HCT116 (cell line): ENCODE results near the gene RAPGEF1. TPM values are rescaled to one million over a fixed set of nuclear protein-coding genes. Genes with fewer than 3 reads are reported as not detected.
A peak's percentile ranks its signal among the peaks of the same experiment; 100 is the strongest.

Experiments used
- ATAC-seq: fragments of 200-7000 bp; cut with Tn5 transposase; 2 replicates; pipeline ENCODE4 v1.9.1; 2020; ENCODE audit warnings: mild to moderate bottlenecking, moderate library complexity
- BruUV-seq: library from RNA; stranded (reverse); fragments of 400-500 nt; replicated peaks from 2 replicates; lab custom pipeline; 2021; lab: Mats Ljungman, UMichigan
- CTCF ChIA-PET: fragments of 300-600 bp; sonication (Branson Sonifier 250); formaldehyde crosslinking; loops from one replicate; lab custom pipeline; 2021; ENCODE audit warnings: antibody characterized with exemption; lab: Charles Lee
- POLR2A ChIA-PET: fragments of 300-600, 350-600 bp; sonication (Branson Sonifier 250); formaldehyde crosslinking; loops from one replicate; lab custom pipeline; 2021; ENCODE audit warnings: antibody characterized with exemption; lab: Charles Lee
- RAD21 ChIA-PET, 2 experiments: fragments of 300-600 bp; sonication (Branson Sonifier 250); formaldehyde crosslinking; loops; one replicate each; lab custom pipeline; 2023; ENCODE audit warnings: low total read pairs in 2 of 2; ENCODE audit not compliant: uncharacterized antibody in 2 of 2, unreplicated experiment in 2 of 2, low non-redundant PET in 1 of 2; lab: Charles Lee
- DNase-seq: peaks from one replicate; pipeline ENCODE4 v3.0.0-alpha.2; 2010; ENCODE audit warnings: low read depth, low spot score
- H2AFZ ChIP-seq: fragments of 200-600 bp; shearing (Covaris generic), sonication (generic); 2 replicates; pipeline ENCODE4 v1.6.1; 2017; ENCODE audit warnings: low read depth, mixed run types, mixed read lengths, antibody characterized with exemption, low read length; ENCODE audit not compliant: poor library complexity, severe bottlenecking
- H3K27ac ChIP-seq: 2 replicates; pipeline ENCODE4 v1.5.1; 2012; ENCODE audit warnings: low read depth, low read length
- H3K27me3 ChIP-seq: fragments of 200-600 bp; sonication (generic); 2 replicates; pipeline ENCODE4 v1.6.1; 2016; ENCODE audit warnings: mixed run types, low read length, mixed read lengths; ENCODE audit not compliant: insufficient read depth
- H3K36me3 ChIP-seq, 2 experiments: fragments of 200-500 bp in 1 of 2; fragments of 200-600 bp in 1 of 2; sonication (Bioruptor generic) in 1 of 2; sonication (generic) in 1 of 2; 2 replicates each; pipeline versions ENCODE4 v1.5.1 to v1.6.1; 2014 to 2016; ENCODE audit warnings: low read length in 2 of 2, inconsistent platforms in 1 of 2, mixed read lengths in 1 of 2, mixed run types in 1 of 2; ENCODE audit not compliant: insufficient read depth in 2 of 2, control insufficient read depth in 1 of 2
- H3K4me1 ChIP-seq, 2 experiments: fragments of 200-600 bp in 1 of 2; sonication (generic) in 1 of 2; 2 replicates each; pipeline versions ENCODE4 v1.5.1 to v1.6.1; 2012 to 2017; ENCODE audit warnings: low read length in 2 of 2, inconsistent platforms in 1 of 2, mild to moderate bottlenecking in 1 of 2, mixed read lengths in 1 of 2, mixed run types in 1 of 2, moderate library complexity in 1 of 2; ENCODE audit not compliant: insufficient read depth in 2 of 2, control insufficient read depth in 1 of 2
- H3K4me2 ChIP-seq: fragments of 200-600 bp; sonication (generic); 2 replicates; pipeline ENCODE4 v1.6.1; 2017; ENCODE audit warnings: mixed run types, low read length, mixed read lengths
- H3K4me3 ChIP-seq, 2 experiments: fragments of 200-600 bp in 1 of 2; sonication (generic) in 1 of 2; replicated peaks in 1 of 2; 2 replicates each; pipeline ENCODE4 v1.5.1; 2011 to 2016; ENCODE audit warnings: low read length in 2 of 2, control low read depth in 1 of 2, low read depth in 1 of 2, mild to moderate bottlenecking in 1 of 2, mixed read lengths in 1 of 2, mixed run types in 1 of 2
- H3K79me2 ChIP-seq: fragments of 200-600 bp; sonication (generic); 2 replicates; pipeline ENCODE4 v1.6.1; 2017; ENCODE audit warnings: mild to moderate bottlenecking, mixed run types, low read length, moderate library complexity, mixed read lengths; ENCODE audit not compliant: insufficient read depth
- H3K9ac ChIP-seq: fragments of 200-600 bp; sonication (generic); 2 replicates; pipeline ENCODE4 v1.6.1; 2016; ENCODE audit warnings: low read length, mixed read lengths
- H3K9me2 ChIP-seq: fragments of 200-600 bp; sonication (generic), shearing (Covaris generic); 2 replicates; pipeline ENCODE4 v1.6.1; 2017; ENCODE audit warnings: mixed run types, mild to moderate bottlenecking, moderate library complexity; ENCODE audit not compliant: insufficient read depth
- H3K9me3 ChIP-seq, 2 experiments: fragments of 200-500 bp in 1 of 2; fragments of 200-600 bp in 1 of 2; sonication (Bioruptor generic) in 1 of 2; sonication (generic) in 1 of 2; 2 replicates each; pipeline ENCODE4 v1.6.1; 2014 to 2017; ENCODE audit warnings: low read length in 2 of 2, mixed read lengths in 2 of 2, inconsistent platforms in 1 of 2, low read depth in 1 of 2, mild to moderate bottlenecking in 1 of 2, mixed run types in 1 of 2, moderate library complexity in 1 of 2; ENCODE audit not compliant: control insufficient read depth in 1 of 2, insufficient read depth in 1 of 2
- H4K20me1 ChIP-seq: fragments of 200-600 bp; sonication (generic), shearing (Covaris generic); 2 replicates; pipeline ENCODE4 v1.6.1; 2017; ENCODE audit warnings: mixed run types, mild to moderate bottlenecking, moderate library complexity; ENCODE audit not compliant: insufficient read depth
- CBX3 ChIP-seq: IDR thresholded peaks from 2 replicates; pipeline ENCODE4 v1.6.1; 2012; ENCODE audit warnings: low read depth
- CEBPB ChIP-seq: IDR thresholded peaks from 2 replicates; pipeline ENCODE4 v1.6.1; 2012; ENCODE audit warnings: low read depth
- EGR1 ChIP-seq: IDR thresholded peaks from 2 replicates; pipeline ENCODE4 v1.6.1; 2012; ENCODE audit warnings: low read depth
- EZH2phosphoT487 ChIP-seq: fragments of 200-600 bp; IDR thresholded peaks from 2 replicates; pipeline ENCODE4 v1.6.1; 2018; ENCODE audit warnings: antibody characterized with exemption, borderline replicate concordance
- POLR2A ChIP-seq: IDR thresholded peaks from 2 replicates; pipeline ENCODE4 v1.7.0; 2011; ENCODE audit warnings: borderline replicate concordance; ENCODE audit not compliant: insufficient read depth, insufficient read length; ENCODE audit errors: extremely low read depth
- POLR2AphosphoS5 ChIP-seq: IDR thresholded peaks from 2 replicates; pipeline ENCODE4 v1.6.1; 2011; ENCODE audit warnings: mild to moderate bottlenecking, low read depth, low read length, moderate library complexity
- RAD21 ChIP-seq: IDR thresholded peaks from 2 replicates; pipeline ENCODE4 v1.6.1; 2012; ENCODE audit warnings: low read depth, mild to moderate bottlenecking
- SIN3A ChIP-seq: IDR thresholded peaks from 2 replicates; pipeline ENCODE4 v1.6.1; 2012; ENCODE audit warnings: low read depth
- SP1 ChIP-seq: IDR thresholded peaks from 2 replicates; pipeline ENCODE4 v1.6.1; 2012; ENCODE audit warnings: low read depth
- TCF7L2 ChIP-seq: IDR thresholded peaks from 2 replicates; pipeline ENCODE4 v1.7.0; 2011; ENCODE audit warnings: borderline replicate concordance, inconsistent platforms; ENCODE audit not compliant: insufficient read depth, insufficient read length; ENCODE audit errors: extremely low read depth
- YY1 ChIP-seq: IDR thresholded peaks from 2 replicates; pipeline ENCODE4 v1.6.1; 2011; ENCODE audit warnings: low read length, low read depth, moderate library complexity, mild to moderate bottlenecking; ENCODE audit not compliant: insufficient replicate concordance; ENCODE audit errors: extremely low read depth
- ZFX ChIP-seq: fragments of 450-650 bp; IDR thresholded peaks from 2 replicates; pipeline ENCODE4 v1.6.1; 2017
- ZNF274 ChIP-seq: fragments of 200-500 bp; sonication (Bioruptor generic); IDR thresholded peaks from 2 replicates; pipeline ENCODE4 v1.6.1; 2014; ENCODE audit warnings: mild to moderate bottlenecking, low read depth, low read length, inconsistent platforms
- intact Hi-C: fragments of 100-400 bp; cut with micrococcal nuclease; formaldehyde crosslinking; loops from 2 replicates; pipeline ENCODE4 v1.10.0; 2022
- total RNA-seq: library from RNA; stranded (reverse); gene quantifications from one replicate; pipeline ENCODE4 v1.2.1, GENCODE V29; 2021; ENCODE audit not compliant: unreplicated experiment
- TF ChIP-seq, protein P1 (sequence below): IDR thresholded peaks from 2 replicates; pipeline ENCODE4 v1.6.1; 2012; ENCODE audit warnings: low read depth

Gene RAPGEF1
- total RNA-seq, 1 experiment from 2014 or later, result 43.0 TPM

DNA sequence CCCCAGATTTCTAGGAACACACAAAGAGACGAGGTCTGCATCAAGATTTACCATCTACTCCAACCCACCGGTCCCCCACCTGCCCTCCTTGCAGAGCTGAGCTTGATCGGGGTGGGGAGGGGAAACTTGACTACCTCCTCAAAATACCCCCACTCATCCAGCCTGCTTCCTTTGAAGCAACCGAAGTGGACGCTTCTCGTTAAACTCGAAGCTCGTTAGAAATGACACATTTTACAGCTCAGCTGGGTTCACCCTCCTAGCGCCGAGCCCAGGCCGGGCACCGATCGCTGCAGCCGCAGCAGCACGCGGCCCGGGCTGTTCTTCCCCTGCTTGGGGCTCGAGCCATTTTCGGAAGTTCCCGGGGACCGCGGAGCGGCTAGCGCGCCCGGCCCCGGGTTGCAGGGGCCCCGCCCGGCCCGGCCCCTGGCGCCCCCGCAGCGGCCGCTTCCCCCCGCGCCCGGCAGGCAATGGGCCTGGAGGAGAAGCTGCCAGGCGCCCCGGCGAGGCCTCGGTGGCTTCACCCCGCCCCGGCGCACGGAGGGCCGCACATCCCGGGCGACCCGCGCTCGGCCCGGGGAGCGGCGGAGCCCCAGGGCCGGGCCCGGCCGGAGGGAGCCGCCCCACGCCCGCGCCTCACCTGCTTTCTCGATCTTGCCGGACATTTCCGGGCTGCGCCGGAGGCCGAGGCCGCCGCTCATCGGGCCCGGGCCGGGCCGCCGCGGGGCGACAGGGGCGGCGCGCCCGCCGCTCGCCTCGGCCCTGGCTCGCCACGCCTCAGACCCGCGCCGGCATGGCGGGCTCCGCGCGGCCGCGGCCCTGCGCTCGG is 530 bp downstream of the RAPGEF1 start:
- Histone ChIP-seq H4K20me1 (no peaks in the 10 kb centered on the region), H2AFZ (no peak overlapping the region), H3K4me2 (peak overlapping the region; percentile 82), H3K9me3 (0 out of 4 replicates have a peak, but pooled peaks cover 0 to 3% of the 10 kb centered on the region in 2 experiments), H3K36me3 (0 out of 4 replicates have a peak, but pooled peaks cover 0 to 3% of the 10 kb centered on the region in 2 experiments), H3K9me2 (no peaks in the 10 kb centered on the region), H3K9ac (peak overlapping the region; percentile 71), H3K4me3 (peak overlapping the region; percentile 69 to 86), H3K79me2 (peaks cover 48% of the 10 kb centered on the region), H3K27ac (peak overlapping the region; percentile 75), H3K4me1 (peaks cover 21 to 32% of the 10 kb centered on the region in 2 experiments), H3K27me3 (no peaks in the 10 kb centered on the region)
- ChIA-PET POLR2A (no interaction called here), RAD21 (no interaction called here), CTCF (interaction anchor here (1.0 to 1.8 kb wide), 6 partner anchors 20 to 148 kb away, joined by 3 to 7 read pairs (median 4); no protein-coding TSS in a partner anchor)
- intact Hi-C loops, result no loop called here
- no peak for TF ChIP-seq POLR2A
- no peak for TF ChIP-seq ZNF274
- TF ChIP-seq SIN3A, result no peak
- no peak for TF ChIP-seq SP1
- no peak for TF ChIP-seq RAD21
- no peak for TF ChIP-seq CBX3
- TF ChIP-seq ZFX, result peak; percentile 96
- no TSS peak for BruUV-seq
- no peak for DNase-seq
- ATAC-seq, result peak; percentile 64

DNA sequence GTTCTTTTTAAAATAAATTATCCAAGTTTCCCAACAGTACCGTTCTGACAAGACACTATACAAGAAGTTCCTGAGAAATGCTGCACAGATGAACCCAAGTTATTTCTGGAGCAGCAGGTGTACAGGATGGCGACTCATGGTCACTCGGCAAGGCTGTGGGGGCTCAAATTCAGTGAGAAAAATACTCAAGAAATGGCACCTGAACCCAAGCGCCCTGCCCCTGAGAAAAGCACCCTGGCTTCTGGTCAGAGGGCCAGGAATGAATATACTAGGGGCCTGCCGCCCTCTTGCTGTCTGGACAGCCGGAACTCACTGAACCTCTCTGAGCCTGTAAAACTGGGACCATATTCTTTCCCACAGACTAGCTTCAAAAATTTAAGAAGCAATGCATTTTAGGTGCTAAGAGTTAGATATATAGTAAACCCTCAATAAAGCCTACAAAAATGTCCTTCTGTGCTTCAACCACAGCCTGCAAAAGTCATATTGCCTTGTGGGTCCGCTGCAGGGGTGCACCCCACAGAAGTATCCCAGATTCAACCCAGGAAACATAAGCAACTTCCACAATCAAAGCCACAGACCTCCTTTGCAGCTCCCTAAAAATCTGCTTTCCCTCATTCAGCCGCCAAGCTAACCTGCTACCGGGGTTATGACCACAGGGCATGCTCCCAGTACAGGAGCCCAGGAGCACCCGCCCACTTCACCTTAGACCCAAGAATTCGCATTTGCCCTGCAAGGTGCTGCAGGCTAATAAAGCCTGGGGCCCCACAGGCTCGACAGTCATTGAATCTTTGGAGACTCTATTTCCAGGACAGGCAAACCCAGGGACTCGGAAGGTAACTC is 1.4 kb downstream of the RAPGEF1 start:
- H3K27me3 ChIP-seq, result no peaks in the 10 kb centered on the region
- ChIA-PET POLR2A (no interaction called here), CTCF (interaction anchor here (1.0 to 1.5 kb wide), 5 partner anchors 60 to 147 kb away, joined by 3 to 7 read pairs (median 3); no protein-coding TSS in a partner anchor), RAD21 (no interaction called here)
- intact Hi-C loops, result no loop called here
- H4K20me1 ChIP-seq, result no peaks in the 10 kb centered on the region
- ATAC-seq (peak; percentile 49), DNase-seq (no peak)
- BruUV-seq, result TSS peak; percentile 66
- H3K9me2 ChIP-seq, result no peaks in the 10 kb centered on the region
- H3K4me1 ChIP-seq, result peaks cover 29 to 41% of the 10 kb centered on the region in 2 experiments
- no peak overlapping the region for H2AFZ ChIP-seq
- H3K36me3 ChIP-seq, result 0 out of 4 replicates have a peak, but pooled peaks cover 0 to 3% of the 10 kb centered on the region in 2 experiments
- peak overlapping the region; percentile 71 for H3K9ac ChIP-seq
- H3K27ac ChIP-seq, result peak overlapping the region; percentile 75
- peak overlapping the region; percentile 82 for H3K4me2 ChIP-seq
- H3K4me3 ChIP-seq, result peak overlapping the region; percentile 69 to 86
- H3K9me3 ChIP-seq, result 0 out of 4 replicates have a peak, but pooled peaks cover 0 to 3% of the 10 kb centered on the region in 2 experiments
- H3K79me2 ChIP-seq, result peaks cover 56% of the 10 kb centered on the region
- no peak for TF ChIP-seq CBX3
- no peak for TF ChIP-seq EGR1
- no peak for TF ChIP-seq SIN3A
- no peak for TF ChIP-seq RAD21
- no peak for TF ChIP-seq CEBPB
- no peak for TF ChIP-seq SP1
- TF ChIP-seq, protein P1, sequence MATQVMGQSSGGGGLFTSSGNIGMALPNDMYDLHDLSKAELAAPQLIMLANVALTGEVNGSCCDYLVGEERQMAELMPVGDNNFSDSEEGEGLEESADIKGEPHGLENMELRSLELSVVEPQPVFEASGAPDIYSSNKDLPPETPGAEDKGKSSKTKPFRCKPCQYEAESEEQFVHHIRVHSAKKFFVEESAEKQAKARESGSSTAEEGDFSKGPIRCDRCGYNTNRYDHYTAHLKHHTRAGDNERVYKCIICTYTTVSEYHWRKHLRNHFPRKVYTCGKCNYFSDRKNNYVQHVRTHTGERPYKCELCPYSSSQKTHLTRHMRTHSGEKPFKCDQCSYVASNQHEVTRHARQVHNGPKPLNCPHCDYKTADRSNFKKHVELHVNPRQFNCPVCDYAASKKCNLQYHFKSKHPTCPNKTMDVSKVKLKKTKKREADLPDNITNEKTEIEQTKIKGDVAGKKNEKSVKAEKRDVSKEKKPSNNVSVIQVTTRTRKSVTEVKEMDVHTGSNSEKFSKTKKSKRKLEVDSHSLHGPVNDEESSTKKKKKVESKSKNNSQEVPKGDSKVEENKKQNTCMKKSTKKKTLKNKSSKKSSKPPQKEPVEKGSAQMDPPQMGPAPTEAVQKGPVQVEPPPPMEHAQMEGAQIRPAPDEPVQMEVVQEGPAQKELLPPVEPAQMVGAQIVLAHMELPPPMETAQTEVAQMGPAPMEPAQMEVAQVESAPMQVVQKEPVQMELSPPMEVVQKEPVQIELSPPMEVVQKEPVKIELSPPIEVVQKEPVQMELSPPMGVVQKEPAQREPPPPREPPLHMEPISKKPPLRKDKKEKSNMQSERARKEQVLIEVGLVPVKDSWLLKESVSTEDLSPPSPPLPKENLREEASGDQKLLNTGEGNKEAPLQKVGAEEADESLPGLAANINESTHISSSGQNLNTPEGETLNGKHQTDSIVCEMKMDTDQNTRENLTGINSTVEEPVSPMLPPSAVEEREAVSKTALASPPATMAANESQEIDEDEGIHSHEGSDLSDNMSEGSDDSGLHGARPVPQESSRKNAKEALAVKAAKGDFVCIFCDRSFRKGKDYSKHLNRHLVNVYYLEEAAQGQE, result no peak
- TF ChIP-seq EZH2phosphoT487, result no peak
- TF ChIP-seq ZNF274, result no peak
- TF ChIP-seq TCF7L2, result no peak
- TF ChIP-seq YY1, result no peak
- no peak for TF ChIP-seq POLR2AphosphoS5
